CD14-positive monocyte (primary cell): ENCODE measurements around the gene GAA. TPM values are rescaled to one million over a fixed set of nuclear protein-coding genes. Genes with fewer than 3 reads are reported as not detected.

Experiments used
- DNase-seq, 3 donors: peaks; one replicate each; pipeline ENCODE4 v3.0.0-alpha.2; 2011 to 2022
- H2AFZ ChIP-seq: 2 replicates; pipeline ENCODE4 v1.6.0; 2012; ENCODE audit warnings: mild to moderate bottlenecking, low read depth, low read length, inconsistent platforms; ENCODE audit not compliant: insufficient read depth, poor library complexity, severe bottlenecking
- H3K27ac ChIP-seq, 2 donors: 1 replicate in 1 of 2; 2 replicates in 1 of 2; pipeline ENCODE4 v1.5.1; 2012 to 2013; ENCODE audit warnings: low read length in 2 of 2, control low read depth in 1 of 2, inconsistent platforms in 1 of 2, low read depth in 1 of 2, mild to moderate bottlenecking in 1 of 2
- H3K27me3 ChIP-seq, 2 donors: one replicate each; pipeline versions ENCODE4 v1.6.0 to v1.6.1; 2011 to 2013; ENCODE audit warnings: low read length in 2 of 2; ENCODE audit not compliant: control insufficient read depth in 2 of 2, insufficient read depth in 2 of 2
- H3K36me3 ChIP-seq, 2 donors: replicated peaks in 1 of 2; 1 replicate in 1 of 2; 2 replicates in 1 of 2; pipeline versions ENCODE4 v1.5.1 to v1.6.1; 2012 to 2013; ENCODE audit warnings: low read length in 2 of 2, control low read depth in 1 of 2, inconsistent platforms in 1 of 2, mild to moderate bottlenecking in 1 of 2; ENCODE audit not compliant: insufficient read depth in 2 of 2, control insufficient read depth in 1 of 2
- H3K4me1 ChIP-seq, 2 donors: 1 replicate in 1 of 2; 2 replicates in 1 of 2; pipeline versions ENCODE4 v1.5.1 to v1.6.1; 2012 to 2013; ENCODE audit warnings: low read length in 2 of 2, control low read depth in 1 of 2, inconsistent platforms in 1 of 2, mild to moderate bottlenecking in 1 of 2, moderate library complexity in 1 of 2; ENCODE audit not compliant: insufficient read depth in 2 of 2, control insufficient read depth in 1 of 2
- H3K4me2 ChIP-seq: replicated peaks from 2 replicates; pipeline ENCODE3; 2012; ENCODE audit warnings: low read length, moderate library complexity, mild to moderate bottlenecking; ENCODE audit not compliant: poor library complexity, severe bottlenecking; ENCODE audit errors: extremely low read depth
- H3K4me3 ChIP-seq, 3 experiments: fragments of 200-600 bp in 1 of 3; sonication (generic) in 1 of 3; replicated peaks in 1 of 3; 1 replicate in 2 of 3; 2 replicates in 1 of 3; pipeline ENCODE4 v1.5.1; 2011 to 2013; ENCODE audit warnings: low read length in 3 of 3, mild to moderate bottlenecking in 3 of 3, control low read depth in 2 of 3, low read depth in 2 of 3, inconsistent platforms in 1 of 3, moderate library complexity in 1 of 3
- H3K79me2 ChIP-seq: 2 replicates; pipeline ENCODE4 v1.6.0; 2012; ENCODE audit warnings: mild to moderate bottlenecking, control low read depth, inconsistent platforms, low read length, moderate library complexity; ENCODE audit not compliant: insufficient read depth
- H3K9ac ChIP-seq: 2 replicates; pipeline ENCODE4 v1.6.0; 2017; ENCODE audit warnings: low read length, mild to moderate bottlenecking; ENCODE audit not compliant: insufficient read depth, poor library complexity, severe bottlenecking
- H3K9me3 ChIP-seq, 2 donors: replicated peaks in 1 of 2; 1 replicate in 1 of 2; 2 replicates in 1 of 2; pipeline versions ENCODE4 v1.5.1 to v1.6.1; 2012 to 2013; ENCODE audit warnings: low read length in 2 of 2, control low read depth in 1 of 2; ENCODE audit not compliant: control insufficient read depth in 1 of 2, insufficient read depth in 1 of 2
- H4K20me1 ChIP-seq: 2 replicates; pipeline ENCODE4 v1.6.0; 2012; ENCODE audit warnings: mild to moderate bottlenecking, low read length, control low read depth, moderate library complexity; ENCODE audit not compliant: insufficient read depth
- H3K27ac Mint-ChIP-seq, 7 donors: one replicate each; pipeline ENCODE4 v1.8.0; 2020; ENCODE audit warnings: mild to moderate bottlenecking in 7 of 7, mixed read lengths in 7 of 7, moderate library complexity in 6 of 7, inconsistent platforms in 2 of 7
- H3K27me3 Mint-ChIP-seq, 3 donors: one replicate each; pipeline ENCODE4 v1.8.0; 2021 to 2022; ENCODE audit warnings: low read depth in 3 of 3, mild to moderate bottlenecking in 3 of 3, mixed read lengths in 3 of 3, moderate library complexity in 3 of 3, inconsistent platforms in 1 of 3
- H3K36me3 Mint-ChIP-seq, 2 donors: one replicate each; pipeline ENCODE4 v1.8.0; 2020; ENCODE audit warnings: mixed read lengths in 2 of 2, inconsistent platforms in 1 of 2, mild to moderate bottlenecking in 1 of 2
- H3K4me1 Mint-ChIP-seq: one replicate; pipeline ENCODE4 v1.8.0; 2020; ENCODE audit warnings: mild to moderate bottlenecking, mixed read lengths
- H3K4me3 Mint-ChIP-seq, 2 donors: one replicate each; pipeline ENCODE4 v1.8.0; 2020; ENCODE audit warnings: mild to moderate bottlenecking in 2 of 2, mixed read lengths in 2 of 2, moderate library complexity in 1 of 2
- H3K9me3 Mint-ChIP-seq, 7 donors: one replicate each; pipeline ENCODE4 v1.8.0; 2020 to 2022; ENCODE audit warnings: mixed read lengths in 7 of 7, mild to moderate bottlenecking in 6 of 7, moderate library complexity in 6 of 7, inconsistent platforms in 2 of 7
- CTCF ChIP-seq: fragments of 200-600 bp; IDR thresholded peaks from one replicate; pipeline ENCODE4 v1.8.0; 2022; ENCODE audit warnings: antibody characterized with exemption, mild to moderate bottlenecking
- WGBS: methylation state at CpG from one replicate; pipeline ENCODE4 v1.1.5; 2013; ENCODE audit warnings: missing lambda C conversion rate; ENCODE audit not compliant: insufficient coverage; 5-methylcytosine and 5-hydroxymethylcytosine counted together
- intact Hi-C, 2 donors: fragments of 100-400 bp; cut with micrococcal nuclease; formaldehyde crosslinking; loops; one replicate each; pipeline versions ENCODE4 v1.15.0 to v1.15.1; 2023
- polyA plus RNA-seq, 3 donors: library from polyadenylated mRNA; depleted of rRNA in 1 of 3; unstranded in 2 of 3; stranded (reverse) in 1 of 3; fragments of 300-500 nt in 2 of 3; fragments of >200 nt in 1 of 3; fragmentation: Illumina TruSeq in 2 of 3; gene quantifications; 1 replicate in 2 of 3; 2 replicates in 1 of 3; pipeline ENCODE4 v1.2.3, GENCODE V29; 2012 to 2021

GAA gene
- polyA plus RNA-seq, 3 donors: 116 to 140 (median 120) TPM

- H4K20me1 ChIP-seq: no peaks in the 10 kb centered on the region
- 96% methylated on average over 26 of the region's 31 CpGs for WGBS
- Mint-ChIP-seq H3K27me3 (peaks cover 0 to 2% (median 0%) of the 10 kb centered on the region in 3 donors), H3K36me3 (peaks cover 44 to 71% of the 10 kb centered on the region in 2 donors), H3K4me1 (no peaks in the 10 kb centered on the region), H3K4me3 (no peak overlapping the region), H3K27ac (no peak overlapping the region), H3K9me3 (peaks cover 0 to 2% (median 0%) of the 10 kb centered on the region in 7 donors)
- H3K4me2 ChIP-seq: no peak overlapping the region
- TF ChIP-seq CTCF: no peak
- H3K27ac ChIP-seq: no peak overlapping the region
- H3K79me2 ChIP-seq: no peaks in the 10 kb centered on the region
- intact Hi-C loops: no loop called here
- no peak for DNase-seq
- H3K9ac ChIP-seq: no peak overlapping the region
- peaks cover 28 to 34% of the 10 kb centered on the region in 2 donors for H3K36me3 ChIP-seq
- H3K4me1 ChIP-seq: no peaks in the 10 kb centered on the region
- H3K9me3 ChIP-seq: no peaks in the 10 kb centered on the region
- H3K27me3 ChIP-seq: no peaks in the 10 kb centered on the region
- no peak overlapping the region for H2AFZ ChIP-seq
- H3K4me3 ChIP-seq: no peak overlapping the region
Observed at GRCh38 chr17:80117491-80118401, 16.4 kb downstream of the GAA start.

- 94% methylated on average over 30 of the region's 35 CpGs for WGBS
- intact Hi-C loops: no loop called here
- DNase-seq: no peak
Observed at GRCh38 chr17:80118601-80119270, 17.4 kb downstream of the GAA start.

More at GRCh38 chr17:80118601-80119270, 17.4 kb downstream of the GAA start:
- Mint-ChIP-seq H3K4me1 (no peaks in the 10 kb centered on the region), H3K36me3 (peaks cover 44 to 62% of the 10 kb centered on the region in 2 donors), H3K4me3 (no peak overlapping the region), H3K27me3 (peaks cover 0 to 2% (median 0%) of the 10 kb centered on the region in 3 donors), H3K9me3 (peaks cover 0 to 2% (median 0%) of the 10 kb centered on the region in 7 donors), H3K27ac (peak overlapping the region in 2 of 7 donors; percentile 32 to 63)
- H3K4me2 ChIP-seq: no peak overlapping the region
- H3K27ac ChIP-seq: no peak overlapping the region
- TF ChIP-seq CTCF: no peak
- H3K4me1 ChIP-seq: no peaks in the 10 kb centered on the region
- H2AFZ ChIP-seq: no peak overlapping the region
- H3K9me3 ChIP-seq: no peaks in the 10 kb centered on the region
- H3K9ac ChIP-seq: no peak overlapping the region
- no peak overlapping the region for H3K4me3 ChIP-seq
- no peaks in the 10 kb centered on the region for H3K79me2 ChIP-seq
- H4K20me1 ChIP-seq: no peaks in the 10 kb centered on the region
- H3K27me3 ChIP-seq: no peaks in the 10 kb centered on the region
- H3K36me3 ChIP-seq: peaks cover 22 to 29% of the 10 kb centered on the region in 2 donors
